Measurements from ENCODE around the gene PRUNE2. TPM values are rescaled to one million over a fixed set of nuclear protein-coding genes. Genes with fewer than 3 reads are reported as not detected.

Gene PRUNE2
- total RNA-seq, 3 donors from 2014 or later = 4.6 to 14.7 (median 12.0) TPM

- no peak overlapping the region for H3K4me3 ChIP-seq
- no peaks in the 10 kb centered on the region for H3K4me1 ChIP-seq
- H3K27ac ChIP-seq = no peak overlapping the region
- no peaks in the 10 kb centered on the region for H3K27me3 ChIP-seq
- no peak for TF ChIP-seq POLR2AphosphoS5 (IDR thresholded peaks at IDR 0.05)
- no peak for TF ChIP-seq CTCF (IDR thresholded peaks at IDR 0.05)
- no peak for TF ChIP-seq POLR2A (IDR thresholded peaks at IDR 0.05)
- no peak for DNase-seq (ENCODE audit: low spot score in 2 of 2)
- intact Hi-C loops (cut with DNase I; ENCODE audit: low total_unique reads) = no loop called here
- H3K36me3 ChIP-seq = no peaks in the 10 kb centered on the region
- H3K9me3 ChIP-seq = peaks cover 0 to 12% of the 10 kb centered on the region in 2 donors
Observed at GRCh38 chr9:76567086-76567485, 338.8 kb downstream of the PRUNE2 start.

- DNase-seq (ENCODE audit: low spot score in 2 of 2) = no peak
- Histone ChIP-seq H3K4me3 (no peak overlapping the region), H3K27me3 (no peaks in the 10 kb centered on the region), H3K36me3 (no peaks in the 10 kb centered on the region), H3K4me1 (no peaks in the 10 kb centered on the region), H3K27ac (no peak overlapping the region), H3K9me3 (no peaks in the 10 kb centered on the region)
- TF ChIP-seq POLR2A (IDR thresholded peaks at IDR 0.05) (no peak), CTCF (IDR thresholded peaks at IDR 0.05) (no peak), POLR2AphosphoS5 (IDR thresholded peaks at IDR 0.05) (no peak)
- intact Hi-C loops (cut with DNase I; ENCODE audit: low total_unique reads) = no loop called here
Observed at GRCh38 chr9:76564297-76564696, 341.6 kb downstream of the PRUNE2 start.

- intact Hi-C loops (cut with DNase I; ENCODE audit: low total_unique reads) = no loop called here
- H3K27ac ChIP-seq = no peak overlapping the region
Observed at GRCh38 chr9:76562511-76562911, 343.4 kb downstream of the PRUNE2 start.

GRCh38 chr9:76561900-76562299 lies 344.0 kb downstream of the PRUNE2 start:
- TF ChIP-seq POLR2A (IDR thresholded peaks at IDR 0.05) = no peak
- no peak for TF ChIP-seq POLR2AphosphoS5 (IDR thresholded peaks at IDR 0.05)
- TF ChIP-seq CTCF (IDR thresholded peaks at IDR 0.05) = no peak
- H3K27ac ChIP-seq = no peak overlapping the region
- H3K36me3 ChIP-seq = no peaks in the 10 kb centered on the region
- no peak overlapping the region for H3K4me3 ChIP-seq
- DNase-seq (ENCODE audit: low spot score in 2 of 2) = no peak
- H3K4me1 ChIP-seq = no peaks in the 10 kb centered on the region
- intact Hi-C loops (cut with DNase I; ENCODE audit: low total_unique reads) = no loop called here
- H3K27me3 ChIP-seq = no peaks in the 10 kb centered on the region
- no peaks in the 10 kb centered on the region for H3K9me3 ChIP-seq

More at GRCh38 chr9:76562511-76562911, 343.4 kb downstream of the PRUNE2 start:
- H3K4me1 ChIP-seq = no peaks in the 10 kb centered on the region
- H3K4me3 ChIP-seq = no peak overlapping the region
- TF ChIP-seq POLR2A (IDR thresholded peaks at IDR 0.05) (no peak), CTCF (IDR thresholded peaks at IDR 0.05) (no peak), POLR2AphosphoS5 (IDR thresholded peaks at IDR 0.05) (no peak)
- H3K27me3 ChIP-seq = no peaks in the 10 kb centered on the region
- no peaks in the 10 kb centered on the region for H3K9me3 ChIP-seq
- H3K36me3 ChIP-seq = no peaks in the 10 kb centered on the region
- no peak for DNase-seq (ENCODE audit: low spot score in 2 of 2)

Other genes with a start within 250 kb of the PRUNE2 start
- gene PCA3, start 141.7 kb downstream of the PRUNE2 start, total RNA-seq = under 1 TPM in 2 of 3 donors, not detected in 1; 0.16 to 0.44 TPM
- gene FOXB2, start 113.5 kb upstream of the PRUNE2 start, total RNA-seq = not detected

All from breast epithelium (tissue), 4 donors.